Endothelial cell of umbilical vein (primary cell): ENCODE measurements around the gene NSDHL. TPM values are rescaled to one million over a fixed set of nuclear protein-coding genes. Genes with fewer than 3 reads are reported as not detected.

ENCODE experiments used
- BruUV-seq: library from RNA; stranded (reverse); fragments of 400-500 nt; replicated peaks from 2 replicates; lab custom pipeline; 2021; lab: Mats Ljungman, UMichigan
- CTCF ChIA-PET: fragments of 300-600, 350-600 bp; sonication (Branson Sonifier 250); formaldehyde crosslinking; loops from one replicate; lab custom pipeline; 2021; ENCODE audit warnings: antibody characterized with exemption, inconsistent platforms; lab: Charles Lee
- POLR2A ChIA-PET: fragments of 300-600, 350-600 bp; sonication (Branson Sonifier 250); formaldehyde crosslinking; loops from one replicate; lab custom pipeline; 2021; ENCODE audit warnings: antibody characterized with exemption, inconsistent platforms; lab: Charles Lee
- DNase-seq: peaks from one replicate; pipeline ENCODE4 v3.0.0-alpha.2; 2011; ENCODE audit warnings: low read depth, low spot score
- FAIRE-seq: peaks from 2 replicates; lab custom pipeline; 2011; peaks lifted over from hg19 to GRCh38; lab: Jason Lieb, UNC
- H2AFZ ChIP-seq: 2 replicates; pipeline ENCODE4 v1.6.0; 2012; ENCODE audit warnings: low read depth, low read length, control low read depth, inconsistent platforms
- H3K27ac ChIP-seq: 2 replicates; pipeline ENCODE4 v1.5.1; 2011; ENCODE audit warnings: low read depth, mild to moderate bottlenecking, control low read depth, low read length, moderate library complexity; ENCODE audit not compliant: insufficient read depth
- H3K27me3 ChIP-seq, 2 experiments: 2 replicates each; pipeline versions ENCODE4 v1.6.0 to v1.6.1; 2011; ENCODE audit warnings: low read length in 2 of 2, mixed read lengths in 1 of 2; ENCODE audit not compliant: control insufficient read depth in 2 of 2, insufficient read depth in 2 of 2
- H3K36me3 ChIP-seq, 2 experiments: 2 replicates in 1 of 2; 3 replicates in 1 of 2; pipeline ENCODE4 v1.5.1; 2011; ENCODE audit warnings: low read length in 2 of 2, mild to moderate bottlenecking in 1 of 2, moderate library complexity in 1 of 2; ENCODE audit not compliant: control insufficient read depth in 2 of 2, insufficient read depth in 2 of 2; ENCODE audit errors: extremely low read depth in 1 of 2
- H3K4me1 ChIP-seq: 3 replicates; pipeline ENCODE4 v1.5.1; 2011; ENCODE audit warnings: mild to moderate bottlenecking, low read length; ENCODE audit not compliant: control insufficient read depth, insufficient read depth; ENCODE audit errors: extremely low read depth
- H3K4me2 ChIP-seq: 2 replicates; pipeline ENCODE4 v1.6.1; 2011; ENCODE audit warnings: low read length, control low read depth, mixed read lengths; ENCODE audit not compliant: insufficient read depth
- H3K4me3 ChIP-seq, 3 experiments: fragments of 200-600 bp in 1 of 3; sonication (generic), shearing (Covaris generic) in 1 of 3; replicated peaks in 1 of 3; 2 replicates each; pipeline ENCODE4 v1.5.1; 2011 to 2016; ENCODE audit warnings: control low read depth in 3 of 3, low read length in 3 of 3, mild to moderate bottlenecking in 2 of 3, inconsistent platforms in 1 of 3, low read depth in 1 of 3, moderate library complexity in 1 of 3; ENCODE audit not compliant: insufficient read depth in 1 of 3
- H3K79me2 ChIP-seq: 2 replicates; pipeline ENCODE4 v1.6.0; 2012; ENCODE audit warnings: low read length, inconsistent platforms; ENCODE audit not compliant: control insufficient read depth, insufficient read depth
- H3K9ac ChIP-seq: replicated peaks from 2 replicates; pipeline ENCODE3; 2011; ENCODE audit warnings: low read length, control low read depth; ENCODE audit not compliant: insufficient read depth; ENCODE audit errors: extremely low read depth
- H3K9me1 ChIP-seq: replicated peaks from 3 replicates; pipeline ENCODE4 v1.6.0; 2011; ENCODE audit warnings: mild to moderate bottlenecking, low read length; ENCODE audit not compliant: control insufficient read depth, insufficient read depth; ENCODE audit errors: extremely low read depth
- H3K9me3 ChIP-seq: replicated peaks from 2 replicates; pipeline ENCODE4 v1.5.1; 2012; ENCODE audit warnings: low read length, inconsistent platforms; ENCODE audit not compliant: control insufficient read depth, insufficient read depth
- H4K20me1 ChIP-seq: replicated peaks from 2 replicates; pipeline ENCODE3; 2011; ENCODE audit warnings: mild to moderate bottlenecking, low read length; ENCODE audit not compliant: control insufficient read depth, insufficient read depth; ENCODE audit errors: extremely low read depth
- CTCF ChIP-seq, 2 donors: IDR thresholded peaks; 1 replicate in 1 of 2; 2 replicates in 1 of 2; pipeline ENCODE4 v1.5.1; 2011; ENCODE audit warnings: low read length in 2 of 2, mild to moderate bottlenecking in 2 of 2, moderate library complexity in 2 of 2, control low read depth in 1 of 2, inconsistent platforms in 1 of 2, low read depth in 1 of 2; ENCODE audit not compliant: insufficient read depth in 1 of 2; ENCODE audit errors: extremely low read depth in 1 of 2
- EZH2 ChIP-seq: IDR thresholded peaks from 2 replicates; pipeline ENCODE4 v1.6.1; 2012; ENCODE audit warnings: borderline replicate concordance, low read depth, mild to moderate bottlenecking, moderate library complexity, low read length, inconsistent platforms; ENCODE audit not compliant: severe bottlenecking
- FOS ChIP-seq: IDR thresholded peaks from 2 replicates; pipeline ENCODE4 v1.6.1; 2011; ENCODE audit warnings: mild to moderate bottlenecking, low read length, moderate library complexity, borderline replicate concordance; ENCODE audit not compliant: insufficient read depth
- GATA2 ChIP-seq: IDR thresholded peaks from 2 replicates; pipeline ENCODE4 v1.7.0; 2011; ENCODE audit warnings: low read depth, mild to moderate bottlenecking, moderate library complexity, mixed read lengths, low read length; ENCODE audit not compliant: insufficient read length, insufficient read depth
- JUN ChIP-seq: IDR thresholded peaks from 2 replicates; pipeline ENCODE4 v1.6.1; 2011; ENCODE audit warnings: borderline replicate concordance, low read depth; ENCODE audit not compliant: insufficient read length, insufficient read depth
- MAX ChIP-seq: IDR thresholded peaks from 2 replicates; pipeline ENCODE4 v1.6.1; 2011; ENCODE audit not compliant: insufficient read depth, insufficient read length
- MYC ChIP-seq: IDR thresholded peaks from one replicate; pipeline ENCODE4 v1.6.1; 2011; ENCODE audit warnings: mild to moderate bottlenecking, low read depth, low read length
- POLR2A ChIP-seq: IDR thresholded peaks from 2 replicates; pipeline ENCODE4 v1.6.1; 2012; ENCODE audit warnings: low read depth, mild to moderate bottlenecking, control low read depth, low read length
- POLR2AphosphoS5 ChIP-seq: IDR thresholded peaks from 2 replicates; pipeline ENCODE4 v1.6.1; 2012; ENCODE audit warnings: low read depth, mild to moderate bottlenecking, control low read depth, low read length, moderate library complexity; ENCODE audit not compliant: insufficient read depth
- dilution Hi-C: fragments of 300-500 bp; cut with MboI; formaldehyde crosslinking; loops from one replicate; pipeline ENCODE4 v1.15.0; 2019; ENCODE audit warnings: low sequenced_read_pairs; ENCODE audit not compliant: extremely low pct_ligation_motif_present
- intact Hi-C: fragments of 100-400 bp; cut with micrococcal nuclease; formaldehyde crosslinking; loops from one replicate; pipeline ENCODE4 v1.10.0; 2022
- polyA plus RNA-seq, 4 experiments: library from polyadenylated mRNA; depleted of rRNA in 3 of 4; stranded (reverse) in 3 of 4; unstranded in 1 of 4; fragments of >200 nt; gene quantifications; 2 replicates each; pipeline versions ENCODE4 v1.2.1 to v1.2.3, GENCODE V29; 2011 to 2012; ENCODE audit warnings: missing spikeins in 1 of 4
- total RNA-seq: library from RNA; stranded (reverse); gene quantifications from 2 replicates; pipeline ENCODE4 v1.2.3, GENCODE V29; 2021

NSDHL gene
- total and polyA plus RNA-seq, 2 donors (not counting 3 experiments of a cell fraction or from before 2014, with no cell fraction given), result 40.0 to 43.7 TPM

GRCh38 chrX:152902502-152902820 lies 71.6 kb downstream of the NSDHL start:
- no peak overlapping the region for H3K9ac ChIP-seq
- no peak overlapping the region for H3K4me2 ChIP-seq
- FAIRE-seq (no peak), DNase-seq (no peak)
- H3K9me1 ChIP-seq, result no peaks in the 10 kb centered on the region
- no TSS peak for BruUV-seq
- POLR2A ChIA-PET, result no interaction called here
- H3K4me1 ChIP-seq, result peaks cover 8% of the 10 kb centered on the region
- no peaks in the 10 kb centered on the region for H3K9me3 ChIP-seq
- CTCF ChIA-PET, result no interaction called here
- peaks cover 27% of the 10 kb centered on the region for H3K79me2 ChIP-seq
- H2AFZ ChIP-seq, result no peak overlapping the region
- no peaks in the 10 kb centered on the region for H3K27me3 ChIP-seq
- intact Hi-C loops (no loop called here), dilution Hi-C loops (no loop called here)
- no peaks in the 10 kb centered on the region for H4K20me1 ChIP-seq
- TF ChIP-seq GATA2, result no peak
- no peak for TF ChIP-seq POLR2A
- TF ChIP-seq EZH2, result no peak
- no peak for TF ChIP-seq CTCF (IDR thresholded peaks at IDR 0.05; ENCODE audit: extremely low read depth in 1 of 2, insufficient read depth in 1 of 2, low read depth in 1 of 2, low read length in 2 of 2)
- TF ChIP-seq FOS, result no peak
- H3K27ac ChIP-seq, result no peak overlapping the region
- no peak overlapping the region for H3K4me3 ChIP-seq
- no peaks in the 10 kb centered on the region for H3K36me3 ChIP-seq

GRCh38 chrX:152903589-152903988 lies 72.7 kb downstream of the NSDHL start:
- ChIA-PET CTCF (interaction anchor here (1.1 to 1.4 kb wide), 2 partner anchors 9 to 22 kb away, joined by 4 to 9 read pairs; no protein-coding TSS in a partner anchor), POLR2A (no interaction called here)
- Histone ChIP-seq H3K79me2 (peaks cover 24% of the 10 kb centered on the region), H4K20me1 (no peaks in the 10 kb centered on the region), H3K9me3 (no peaks in the 10 kb centered on the region), H3K36me3 (no peaks in the 10 kb centered on the region), H2AFZ (no peak overlapping the region), H3K9me1 (no peaks in the 10 kb centered on the region), H3K27me3 (no peaks in the 10 kb centered on the region), H3K4me3 (no peak overlapping the region), H3K4me1 (peaks cover 4% of the 10 kb centered on the region), H3K27ac (no peak overlapping the region), H3K4me2 (no peak overlapping the region), H3K9ac (no peak overlapping the region)
- DNase-seq (no peak), FAIRE-seq (no peak)
- intact Hi-C loops (no loop called here), dilution Hi-C loops (no loop called here)
- BruUV-seq, result no TSS peak
- no peak for TF ChIP-seq POLR2A
- no peak for TF ChIP-seq MAX
- TF ChIP-seq GATA2, result no peak
- TF ChIP-seq CTCF (IDR thresholded peaks at IDR 0.05; ENCODE audit: extremely low read depth in 1 of 2, insufficient read depth in 1 of 2, low read depth in 1 of 2, low read length in 2 of 2), result no peak
- no peak for TF ChIP-seq JUN
- TF ChIP-seq EZH2, result no peak
- TF ChIP-seq FOS, result no peak
- TF ChIP-seq POLR2AphosphoS5, result no peak
- no peak for TF ChIP-seq MYC
